ENCODE data around the gene EXOC6.

The EXOC6 gene, protein sequence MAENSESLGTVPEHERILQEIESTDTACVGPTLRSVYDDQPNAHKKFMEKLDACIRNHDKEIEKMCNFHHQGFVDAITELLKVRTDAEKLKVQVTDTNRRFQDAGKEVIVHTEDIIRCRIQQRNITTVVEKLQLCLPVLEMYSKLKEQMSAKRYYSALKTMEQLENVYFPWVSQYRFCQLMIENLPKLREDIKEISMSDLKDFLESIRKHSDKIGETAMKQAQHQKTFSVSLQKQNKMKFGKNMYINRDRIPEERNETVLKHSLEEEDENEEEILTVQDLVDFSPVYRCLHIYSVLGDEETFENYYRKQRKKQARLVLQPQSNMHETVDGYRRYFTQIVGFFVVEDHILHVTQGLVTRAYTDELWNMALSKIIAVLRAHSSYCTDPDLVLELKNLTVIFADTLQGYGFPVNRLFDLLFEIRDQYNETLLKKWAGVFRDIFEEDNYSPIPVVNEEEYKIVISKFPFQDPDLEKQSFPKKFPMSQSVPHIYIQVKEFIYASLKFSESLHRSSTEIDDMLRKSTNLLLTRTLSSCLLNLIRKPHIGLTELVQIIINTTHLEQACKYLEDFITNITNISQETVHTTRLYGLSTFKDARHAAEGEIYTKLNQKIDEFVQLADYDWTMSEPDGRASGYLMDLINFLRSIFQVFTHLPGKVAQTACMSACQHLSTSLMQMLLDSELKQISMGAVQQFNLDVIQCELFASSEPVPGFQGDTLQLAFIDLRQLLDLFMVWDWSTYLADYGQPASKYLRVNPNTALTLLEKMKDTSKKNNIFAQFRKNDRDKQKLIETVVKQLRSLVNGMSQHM

DNA sequence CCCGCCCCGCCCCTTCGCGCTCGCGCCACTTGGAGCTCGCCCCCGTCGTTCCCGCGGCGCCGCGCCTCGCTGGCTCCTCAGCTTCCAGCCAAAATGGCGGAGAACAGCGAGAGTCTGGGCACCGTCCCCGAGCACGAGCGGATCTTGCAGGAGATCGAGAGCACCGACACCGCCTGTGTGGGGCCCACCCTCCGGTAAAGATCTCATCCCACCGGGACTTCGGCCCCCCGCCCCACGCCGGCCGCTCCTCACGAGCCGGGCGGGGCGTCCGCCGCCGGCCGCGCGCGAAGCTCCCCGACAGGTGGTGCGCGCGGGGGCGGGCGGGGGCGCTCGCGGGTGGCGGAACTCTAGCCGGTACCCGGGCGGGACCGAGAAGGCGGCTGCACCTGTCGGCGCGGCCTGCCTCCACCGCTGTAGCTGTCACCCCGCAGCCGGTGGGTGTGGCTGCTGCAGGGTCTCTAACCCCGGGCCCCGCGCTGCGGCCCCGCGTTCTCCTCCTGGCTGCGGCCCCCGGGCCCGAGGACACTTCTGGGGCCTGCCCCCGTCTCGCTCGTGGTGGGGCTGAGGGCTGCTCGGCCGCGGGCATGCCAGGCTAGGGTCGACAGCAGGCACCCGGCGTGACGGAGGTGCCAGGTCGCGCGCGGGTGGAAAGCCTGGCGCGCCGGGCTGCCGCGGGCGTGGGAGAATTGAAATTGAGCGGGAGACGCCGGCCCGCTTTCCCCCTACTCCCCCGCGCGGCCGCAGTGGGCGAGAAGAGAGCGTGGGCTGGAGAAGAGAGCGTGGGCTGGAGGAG, at the start of gene EXOC6:
Gene EXOC6 (plus strand): TSS at position 80 of the 793 bp plus-strand sequence. CDS start 14 bp downstream, at position 94.
- DNase-seq = peak in 13 of 14 donors; percentile 14 to 89 (median 82)

DNA sequence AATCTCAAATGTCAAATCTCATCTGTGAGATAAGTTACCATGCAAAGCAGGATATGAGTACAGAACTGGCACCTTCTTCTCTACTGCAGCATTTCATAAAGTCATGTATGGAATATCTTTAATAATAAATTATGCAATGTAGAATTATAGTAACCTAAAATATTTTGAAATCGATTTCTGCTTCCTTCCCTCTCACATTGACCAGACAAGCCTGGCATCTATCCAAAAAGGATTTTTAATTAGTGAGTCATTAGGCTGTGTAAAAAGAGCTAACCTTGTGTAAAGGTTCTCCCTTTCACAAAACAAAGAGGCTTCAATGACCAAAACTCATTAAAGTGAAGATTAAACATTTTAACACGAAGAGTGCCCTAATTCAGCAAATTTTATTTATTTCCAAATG, 48.8 kb upstream of the EXOC6 start:
- no peak for DNase-seq

DNA sequence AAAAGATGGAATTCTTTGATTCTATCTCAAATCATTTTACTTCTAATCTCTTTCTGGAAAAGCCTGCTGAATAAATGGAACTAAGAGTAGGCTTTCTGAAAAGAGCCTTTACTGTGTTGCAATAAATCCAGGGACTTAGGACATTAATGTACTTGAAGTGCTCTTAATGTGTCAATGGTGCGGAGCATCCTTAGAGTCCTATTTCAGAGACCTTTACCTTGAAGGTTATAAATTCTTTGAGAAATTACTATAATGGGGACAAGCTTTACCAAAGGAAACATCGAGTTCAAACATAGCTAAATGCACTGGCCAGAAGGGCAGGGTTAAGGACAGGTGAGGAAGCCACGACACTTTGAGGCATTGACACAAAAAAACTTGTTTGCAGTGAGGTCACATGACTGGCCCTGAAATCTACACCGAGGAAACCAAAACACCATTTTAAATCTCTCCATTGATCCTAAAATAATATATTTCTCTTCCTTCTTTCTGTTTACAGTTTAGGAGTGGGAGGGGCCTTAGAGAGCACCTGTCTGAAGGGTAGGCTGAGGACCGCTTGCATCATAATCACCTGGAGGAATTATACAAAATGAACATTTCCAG, 48.1 kb upstream of the EXOC6 start:
- no peak for DNase-seq

DNA sequence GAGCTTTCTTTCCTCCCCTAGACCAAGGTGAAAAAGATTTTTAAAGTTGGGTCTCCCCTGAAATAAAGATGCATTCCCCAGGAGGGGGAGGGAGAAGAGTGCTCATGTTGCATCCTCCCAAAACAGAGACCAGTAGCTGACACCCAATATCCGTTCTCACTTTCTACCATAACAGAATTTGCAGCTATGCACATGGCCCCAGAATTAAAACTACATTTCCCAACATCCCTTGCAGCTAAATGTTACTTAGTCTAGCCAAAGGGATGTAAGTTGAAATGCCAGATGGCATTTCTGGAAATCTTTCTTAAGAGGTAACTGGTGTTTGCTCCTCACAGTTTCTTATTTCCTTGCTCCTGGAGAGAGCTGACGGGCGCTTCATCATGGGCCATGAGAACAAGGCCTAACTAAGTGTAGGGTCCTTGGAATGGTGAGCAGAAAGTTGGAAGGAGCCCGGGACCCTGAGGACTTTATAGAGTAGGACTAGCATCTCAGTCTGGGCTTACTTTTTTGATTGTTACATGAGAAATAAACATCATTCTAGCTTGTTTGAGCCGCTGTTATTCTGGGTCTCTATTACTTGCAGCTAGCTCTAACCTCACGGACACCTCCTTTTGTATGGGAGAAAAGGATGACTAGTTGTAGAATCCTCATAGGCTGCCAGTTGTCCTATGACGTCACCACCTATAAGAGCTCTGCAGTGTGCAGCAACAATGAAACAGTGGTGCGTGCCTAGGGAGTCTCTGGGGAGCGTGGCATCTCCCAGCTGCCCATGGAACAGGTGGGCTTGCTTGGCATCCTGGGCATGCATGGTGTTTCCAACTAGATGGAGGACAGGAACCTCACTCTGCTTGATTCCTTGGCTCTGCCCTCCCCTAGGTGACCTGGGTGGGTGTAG, 46.1 kb upstream of the EXOC6 start:
- DNase-seq = no peak

DNA sequence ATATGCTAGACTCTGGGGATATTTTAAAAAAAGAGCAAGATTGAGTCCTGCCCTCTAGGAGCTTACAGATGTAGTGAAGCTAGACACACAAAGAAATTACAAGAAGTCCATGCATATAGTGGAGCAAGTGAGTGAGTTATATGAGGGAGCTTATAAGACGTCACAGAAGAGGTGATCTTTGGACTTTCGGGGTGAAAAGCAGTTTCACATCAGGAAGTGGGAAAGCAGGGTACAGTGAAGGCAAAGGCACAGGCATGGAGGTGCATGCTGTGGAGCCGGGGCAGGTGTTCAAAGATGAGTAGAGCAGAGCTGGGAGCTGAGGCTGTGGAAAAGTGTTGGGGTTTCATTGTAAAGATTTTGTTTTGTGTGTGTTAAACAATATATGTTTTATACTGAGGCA, 38.5 kb upstream of the EXOC6 start:
- DNase-seq = no peak

DNA sequence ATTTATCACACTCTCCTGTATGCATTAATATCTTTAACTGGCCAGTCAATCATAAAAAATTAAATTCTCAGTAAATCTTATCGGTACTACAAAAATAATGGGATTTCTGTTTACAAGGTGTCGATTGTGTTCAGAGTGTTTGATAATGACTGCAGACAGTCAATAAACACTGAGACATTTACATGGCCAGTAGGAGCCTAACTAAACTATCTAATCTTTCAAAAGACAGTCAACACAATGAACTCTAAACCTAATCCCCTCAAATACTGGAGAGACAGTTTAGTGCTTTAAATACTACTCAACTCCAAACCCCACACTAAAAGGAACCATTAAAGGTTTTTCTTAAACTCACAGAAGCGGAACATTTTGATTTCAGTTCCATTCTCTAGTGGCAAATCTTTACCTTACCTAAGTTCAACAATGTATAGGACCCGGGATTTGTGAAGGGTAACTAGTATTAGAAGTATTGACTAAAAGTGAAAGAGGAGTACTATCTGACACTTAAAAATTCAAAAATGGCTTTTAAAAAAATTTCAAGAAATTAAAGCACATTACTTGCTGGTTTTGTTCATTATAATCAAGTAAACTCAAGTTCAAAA, 37.3 kb upstream of the EXOC6 start:
- DNase-seq = no peak

DNA sequence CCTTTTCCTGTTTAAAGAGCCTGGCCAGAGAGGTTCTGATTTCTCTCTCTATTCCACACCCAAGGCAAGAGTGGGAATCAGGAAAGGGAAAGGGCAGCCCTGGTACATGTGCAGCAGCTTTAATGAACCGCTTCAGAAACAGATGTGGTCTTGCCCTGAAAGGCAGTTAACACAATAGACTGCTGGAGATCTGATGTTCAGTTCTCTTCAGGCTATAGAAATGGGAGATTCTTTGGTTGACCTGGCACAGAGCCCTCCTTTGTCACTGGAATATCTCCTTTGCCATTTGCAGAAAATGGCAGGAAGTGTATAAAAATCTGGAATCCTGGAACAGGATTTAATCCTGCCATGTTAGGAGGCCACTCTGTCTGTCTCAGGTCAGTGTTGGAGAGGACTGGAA, 36.3 kb upstream of the EXOC6 start:
- DNase-seq = no peak

DNA sequence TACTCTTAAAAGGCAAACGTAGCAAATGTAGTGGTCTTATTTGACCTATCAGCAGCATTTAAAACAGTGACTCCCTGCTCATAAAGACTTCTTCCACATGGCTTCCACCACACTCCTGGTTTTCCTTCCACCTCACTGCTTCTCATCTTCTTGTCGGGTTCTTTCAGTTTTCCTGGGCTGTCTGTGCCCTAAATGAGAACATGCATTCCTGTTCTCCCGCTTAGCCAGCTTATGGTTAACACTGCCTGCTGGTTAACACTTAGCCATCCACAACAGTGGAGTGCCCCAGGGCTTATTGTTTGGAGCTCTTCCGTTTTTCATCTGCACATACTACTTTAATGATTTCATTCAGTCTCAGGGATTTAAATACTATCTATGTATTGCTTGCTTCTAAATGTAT, 34.3 kb upstream of the EXOC6 start:
- no peak for DNase-seq

DNA sequence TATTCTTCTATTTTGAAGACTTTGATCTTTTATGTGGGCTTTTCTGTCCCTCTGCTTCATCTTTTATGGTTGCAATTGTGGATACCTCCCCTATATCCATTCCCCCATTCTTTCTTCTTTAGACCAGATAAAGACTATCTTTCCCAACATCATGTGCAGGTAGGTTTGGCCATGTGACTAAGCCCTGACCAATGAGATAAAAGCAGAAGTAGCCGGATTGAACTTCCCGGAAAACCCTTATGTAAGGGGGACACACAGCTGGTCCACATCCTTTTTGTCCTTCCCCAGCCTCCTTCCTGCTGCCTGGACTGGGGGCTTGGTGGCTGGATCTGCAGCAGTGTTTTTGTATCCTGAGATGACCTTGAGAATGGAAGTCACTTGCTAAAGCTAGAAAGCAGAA, 33.5 kb upstream of the EXOC6 start:
- DNase-seq = no peak

DNA sequence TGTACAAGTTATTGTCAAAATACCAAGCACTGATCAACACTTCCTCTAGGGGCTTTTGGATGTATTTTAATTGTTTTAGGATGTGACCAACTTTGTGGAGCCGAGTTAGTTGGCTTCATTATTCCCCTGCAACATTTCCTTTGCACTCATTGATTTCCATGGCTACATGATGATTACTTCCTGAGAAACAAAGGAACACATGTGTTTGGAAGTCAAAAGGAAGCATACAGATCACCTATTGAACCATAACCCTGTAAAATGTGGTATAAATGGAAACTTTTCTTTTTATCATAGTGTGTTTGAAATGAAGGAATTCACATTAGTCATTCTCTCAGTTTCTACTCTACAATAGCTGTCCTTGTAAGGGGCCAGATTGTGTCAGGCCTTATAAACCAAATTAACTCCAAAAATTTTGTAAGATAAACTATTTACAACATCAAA, 32.2 kb upstream of the EXOC6 start:
- no peak for DNase-seq

DNA sequence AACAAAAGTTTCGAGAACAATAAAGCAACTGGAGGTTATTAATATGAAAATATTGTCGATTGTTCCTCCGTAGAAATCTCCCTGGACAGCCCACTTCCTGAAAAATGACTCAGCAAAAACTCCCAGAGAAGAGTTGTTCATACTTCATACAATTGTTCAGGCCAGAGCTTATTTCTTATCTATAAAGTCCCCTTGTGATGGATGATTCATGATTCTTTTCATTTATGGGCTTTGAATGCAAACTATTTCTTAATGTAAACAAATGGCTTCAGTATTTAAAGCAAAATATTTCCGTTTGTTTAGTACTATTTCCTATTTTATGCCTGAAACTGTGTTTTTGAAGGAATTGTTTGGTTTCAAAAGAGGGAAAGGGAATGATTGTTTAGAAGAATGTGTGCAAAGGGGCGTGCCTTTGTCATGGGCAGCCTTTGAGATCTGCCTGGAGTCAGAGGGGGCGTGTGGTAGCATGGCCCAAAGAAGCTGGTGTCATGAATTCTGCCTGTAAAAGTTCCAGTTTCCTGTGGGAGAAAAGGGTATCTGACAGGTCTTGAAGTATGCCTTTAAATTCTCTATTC, 26.2 kb upstream of the EXOC6 start:
- no peak for DNase-seq

DNA sequence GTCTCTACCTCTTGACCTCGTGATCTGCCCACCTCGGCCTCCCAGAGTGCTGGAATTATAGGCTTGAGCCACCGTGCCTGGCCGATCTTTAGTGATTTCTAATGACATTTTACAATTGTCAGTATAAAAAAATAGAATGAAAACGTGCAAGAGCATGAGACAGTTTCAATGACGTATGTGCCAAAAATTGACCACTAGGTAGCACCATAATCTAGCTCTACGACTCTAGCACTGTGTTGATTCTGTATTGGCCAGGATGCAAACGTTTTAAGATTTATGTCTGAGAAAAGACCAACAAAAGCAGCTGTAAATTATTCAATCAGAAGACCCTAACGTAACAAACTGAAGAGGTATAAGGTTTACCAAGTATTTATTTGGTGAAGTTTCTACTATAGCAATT, 25.4 kb upstream of the EXOC6 start:
- DNase-seq = no peak

DNA sequence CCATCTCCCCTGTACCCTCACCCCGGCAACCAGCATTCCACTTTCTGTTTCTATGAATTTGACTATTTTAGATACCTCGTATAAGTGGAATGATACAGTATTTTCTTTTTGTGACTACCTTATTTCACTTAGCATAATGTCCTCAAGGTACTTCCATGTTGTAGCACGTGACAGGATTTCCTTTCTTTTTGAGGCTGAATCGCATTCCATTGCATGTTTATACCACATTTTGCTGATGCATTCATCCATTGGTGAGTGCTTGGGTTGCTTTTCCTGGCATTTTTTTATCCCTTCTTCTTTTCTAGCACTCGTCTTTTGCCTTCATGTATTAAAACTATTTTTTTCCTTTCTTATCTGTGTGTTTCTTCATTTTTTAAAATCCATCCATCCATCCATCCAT, 22.3 kb upstream of the EXOC6 start:
- no peak for DNase-seq

DNA sequence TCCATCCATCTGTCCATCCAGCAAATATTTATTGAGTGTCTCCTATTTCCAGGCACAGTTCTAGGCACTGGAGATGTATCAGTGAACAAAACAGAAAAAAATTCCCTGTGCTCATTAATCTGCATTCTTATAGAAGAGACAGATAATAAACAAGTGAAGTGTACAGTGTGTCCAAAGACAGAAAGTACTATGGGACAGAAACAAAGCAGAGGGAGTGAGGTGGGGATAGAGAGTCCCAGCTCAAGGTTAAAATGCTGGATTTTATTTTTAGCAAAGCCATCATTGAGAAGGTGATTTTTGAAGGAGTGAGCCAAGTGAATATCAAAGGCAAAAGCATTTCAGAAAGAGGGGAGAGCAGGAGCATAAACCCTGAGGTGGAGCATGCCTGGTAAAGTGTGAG, 21.8 kb upstream of the EXOC6 start:
- no peak for DNase-seq

DNA sequence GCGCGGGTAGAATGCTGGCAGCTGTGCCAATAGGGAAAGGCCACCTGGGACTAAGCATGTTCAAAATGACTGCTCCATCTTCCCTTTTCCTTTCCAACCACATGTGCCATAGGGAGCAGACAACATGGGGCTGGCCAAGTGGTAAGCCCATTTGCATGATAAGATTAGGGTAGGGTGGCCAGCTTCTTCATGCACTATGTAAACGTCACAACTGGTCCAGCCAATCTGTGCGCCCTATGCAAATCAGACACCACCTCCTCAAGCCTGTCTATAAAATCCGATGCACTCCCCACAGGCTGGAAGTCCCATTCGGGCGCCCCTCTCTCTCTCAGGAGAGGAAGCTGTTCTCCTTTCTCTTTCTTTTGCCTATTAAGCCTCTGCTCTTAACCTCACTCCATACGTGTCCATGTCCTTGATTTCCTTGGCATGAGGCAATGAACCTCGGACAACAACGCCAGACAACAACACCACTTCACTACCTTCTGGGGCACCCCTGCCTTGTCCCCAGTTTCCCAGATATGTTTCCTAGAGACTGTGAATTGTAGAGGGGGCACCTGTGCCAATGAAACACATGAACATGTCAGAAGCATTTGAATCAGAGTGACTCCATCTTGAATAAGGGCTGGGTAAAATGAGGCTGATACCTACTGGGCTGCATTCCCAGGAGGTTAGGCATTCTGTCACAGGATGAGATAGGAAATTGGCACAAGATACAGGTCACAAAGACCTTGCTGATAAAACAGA, 19.1 kb upstream of the EXOC6 start:
- no peak for DNase-seq

DNA sequence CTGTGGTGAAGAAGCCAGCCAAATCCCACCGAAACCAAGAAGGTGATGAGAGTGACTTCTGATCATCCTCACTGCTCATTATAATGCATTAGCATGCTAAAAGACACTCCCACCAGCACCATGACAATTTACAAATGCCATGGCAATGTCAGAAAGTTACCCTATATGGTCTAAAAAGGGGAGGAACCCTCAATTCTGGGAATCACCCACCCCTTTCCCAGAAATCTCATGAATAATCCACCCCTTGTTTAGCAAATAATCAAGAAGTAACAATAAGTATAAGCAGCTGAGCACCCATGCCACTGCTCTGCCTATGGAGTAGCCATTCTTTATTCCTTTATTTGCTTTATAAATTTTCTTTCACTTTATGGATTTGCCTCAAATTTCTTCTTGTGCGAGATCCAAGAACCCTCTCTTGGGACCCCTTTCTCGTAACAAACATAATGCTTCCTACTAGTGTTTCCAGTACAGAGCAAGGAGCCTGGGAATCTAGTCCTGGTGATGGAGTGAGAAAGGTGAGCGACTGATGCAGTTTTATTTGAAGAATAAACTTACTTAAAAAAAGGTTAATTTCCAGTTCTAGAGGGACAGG, 18.4 kb upstream of the EXOC6 start:
- DNase-seq = no peak

DNA sequence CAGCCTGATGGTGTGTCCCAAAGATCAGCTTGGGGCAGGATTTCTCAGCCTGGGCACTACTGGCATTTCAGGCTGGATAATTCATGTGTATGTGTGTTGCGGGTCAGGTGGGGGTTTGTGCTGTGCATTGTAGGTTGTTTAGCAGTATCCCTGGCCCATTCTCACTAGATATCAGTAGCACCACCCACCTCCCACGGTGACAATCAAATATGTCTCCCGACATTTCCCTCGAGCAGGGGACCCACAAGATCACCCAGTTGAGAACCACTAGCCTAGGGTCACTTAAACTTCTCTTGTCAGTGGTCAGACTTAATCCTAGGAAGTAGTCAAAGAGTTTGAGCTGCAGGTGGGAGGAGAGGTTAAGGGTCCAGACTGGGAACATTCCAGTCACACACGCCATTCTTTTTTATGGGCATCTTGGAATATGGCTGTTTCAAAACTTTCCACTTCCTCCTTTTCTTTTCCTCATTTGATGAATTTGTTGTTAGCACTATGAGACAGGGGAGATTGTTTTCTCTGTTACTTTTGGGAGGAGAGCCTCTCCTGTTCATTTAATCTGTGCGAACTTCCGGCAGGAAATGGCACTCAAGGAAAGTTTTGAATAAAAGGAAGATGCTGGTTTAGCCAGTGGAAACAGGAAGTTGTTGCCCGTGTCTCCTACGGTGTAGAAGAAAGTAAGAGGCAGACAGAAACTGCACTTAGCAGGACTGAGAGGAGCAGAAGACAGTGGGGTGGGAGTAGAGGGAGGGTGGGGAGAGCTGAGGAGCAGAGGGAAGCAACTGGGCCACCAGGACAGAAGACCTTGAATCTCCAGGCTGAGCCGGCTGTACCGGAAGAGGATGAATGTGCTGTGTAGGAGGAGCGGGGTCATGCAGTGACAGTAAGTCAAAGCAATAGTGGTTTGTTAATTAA, 17.6 kb upstream of the EXOC6 start:
- DNase-seq = no peak

DNA sequence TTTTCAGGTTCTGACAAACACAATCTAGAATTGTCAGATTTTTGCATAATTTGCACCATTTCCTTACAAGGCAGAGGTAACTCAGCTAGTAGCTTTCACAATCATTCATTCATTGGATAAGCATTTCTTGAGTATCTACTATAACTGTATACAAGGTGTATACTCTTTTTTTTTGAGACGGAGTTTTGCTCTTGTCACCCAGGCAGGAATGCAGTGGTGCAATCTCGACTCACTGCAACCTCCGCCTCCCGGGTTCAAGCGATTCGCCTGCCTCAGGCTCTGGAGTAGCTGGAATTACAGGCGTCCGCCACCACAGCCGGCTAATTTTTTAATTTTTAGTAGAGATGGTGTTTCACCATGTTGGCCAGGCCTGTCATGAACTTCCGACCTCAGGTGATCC, 16.2 kb upstream of the EXOC6 start:
- DNase-seq = no peak

Measured in C1 segment of cervical spinal cord (tissue), 14 donors.